ENCODE measurements around the gene IL20RA. TPM values are rescaled to one million over a fixed set of nuclear protein-coding genes. Genes with fewer than 3 reads are reported as not detected.
A peak's percentile ranks its signal among the peaks of the same experiment; 100 is the strongest.

The IL20RA gene
- total and polyA plus RNA-seq, 2 of the 13 experiments (the other 11 are each of a cell fraction or from before 2014, with no cell fraction given) = not detected

DNA sequence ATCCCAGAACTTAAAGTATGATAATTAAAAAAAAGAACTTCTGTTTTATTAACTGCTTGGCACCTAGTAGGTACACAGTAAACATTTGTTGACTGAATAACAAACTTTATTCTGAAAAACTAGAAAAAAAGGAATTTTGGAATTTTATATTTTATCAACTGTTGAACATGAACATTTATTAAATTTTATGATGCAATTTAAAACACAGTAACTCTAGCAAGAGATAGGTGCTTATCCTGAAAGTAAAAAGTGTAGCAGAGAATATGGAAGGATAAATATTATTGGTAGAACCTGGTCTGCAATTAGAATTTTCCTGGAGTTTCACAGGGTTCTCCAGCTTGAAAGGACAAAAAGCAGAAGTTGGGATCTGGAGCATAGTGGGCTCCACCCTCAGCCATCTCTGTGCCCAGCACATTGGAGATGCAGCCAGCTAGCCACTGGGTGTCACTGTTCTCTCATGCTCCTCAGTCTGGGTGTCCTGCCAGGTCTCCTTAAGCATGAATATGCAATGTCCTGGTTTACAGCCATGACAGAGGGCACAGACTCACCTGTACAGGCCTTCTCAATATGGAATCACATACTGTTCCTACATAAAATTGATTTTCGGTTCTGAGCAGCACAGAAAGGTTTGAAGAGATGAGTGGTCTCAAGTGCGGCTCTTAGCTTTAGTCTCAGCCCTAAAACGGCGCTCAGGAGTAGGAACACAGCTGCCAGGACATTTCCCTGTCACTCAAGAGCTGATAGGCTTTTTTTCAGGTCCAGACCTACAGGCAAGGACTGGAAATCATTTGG, 31.7 kb upstream of the IL20RA start (continued):
- TF ChIP-seq, protein P1, sequence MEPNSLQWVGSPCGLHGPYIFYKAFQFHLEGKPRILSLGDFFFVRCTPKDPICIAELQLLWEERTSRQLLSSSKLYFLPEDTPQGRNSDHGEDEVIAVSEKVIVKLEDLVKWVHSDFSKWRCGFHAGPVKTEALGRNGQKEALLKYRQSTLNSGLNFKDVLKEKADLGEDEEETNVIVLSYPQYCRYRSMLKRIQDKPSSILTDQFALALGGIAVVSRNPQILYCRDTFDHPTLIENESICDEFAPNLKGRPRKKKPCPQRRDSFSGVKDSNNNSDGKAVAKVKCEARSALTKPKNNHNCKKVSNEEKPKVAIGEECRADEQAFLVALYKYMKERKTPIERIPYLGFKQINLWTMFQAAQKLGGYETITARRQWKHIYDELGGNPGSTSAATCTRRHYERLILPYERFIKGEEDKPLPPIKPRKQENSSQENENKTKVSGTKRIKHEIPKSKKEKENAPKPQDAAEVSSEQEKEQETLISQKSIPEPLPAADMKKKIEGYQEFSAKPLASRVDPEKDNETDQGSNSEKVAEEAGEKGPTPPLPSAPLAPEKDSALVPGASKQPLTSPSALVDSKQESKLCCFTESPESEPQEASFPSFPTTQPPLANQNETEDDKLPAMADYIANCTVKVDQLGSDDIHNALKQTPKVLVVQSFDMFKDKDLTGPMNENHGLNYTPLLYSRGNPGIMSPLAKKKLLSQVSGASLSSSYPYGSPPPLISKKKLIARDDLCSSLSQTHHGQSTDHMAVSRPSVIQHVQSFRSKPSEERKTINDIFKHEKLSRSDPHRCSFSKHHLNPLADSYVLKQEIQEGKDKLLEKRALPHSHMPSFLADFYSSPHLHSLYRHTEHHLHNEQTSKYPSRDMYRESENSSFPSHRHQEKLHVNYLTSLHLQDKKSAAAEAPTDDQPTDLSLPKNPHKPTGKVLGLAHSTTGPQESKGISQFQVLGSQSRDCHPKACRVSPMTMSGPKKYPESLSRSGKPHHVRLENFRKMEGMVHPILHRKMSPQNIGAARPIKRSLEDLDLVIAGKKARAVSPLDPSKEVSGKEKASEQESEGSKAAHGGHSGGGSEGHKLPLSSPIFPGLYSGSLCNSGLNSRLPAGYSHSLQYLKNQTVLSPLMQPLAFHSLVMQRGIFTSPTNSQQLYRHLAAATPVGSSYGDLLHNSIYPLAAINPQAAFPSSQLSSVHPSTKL (CRISPR knock-in tag; IDR thresholded peaks at IDR 0.05) = 0 out of 2 replicates have a peak, but pooled peaks have one; percentile 21
- TF ChIP-seq CHCHD3 (CRISPR knock-in tag; IDR thresholded peaks at IDR 0.05) (no peak), RFX3 (CRISPR knock-in tag; IDR thresholded peaks at IDR 0.05) (no peak), STAG1 (CRISPR knock-in tag; IDR thresholded peaks at IDR 0.05) (peak; percentile 94), SMC3 (IDR thresholded peaks at IDR 0.05; ENCODE audit: low read length) (peak; percentile 90), FOXO1 (CRISPR knock-in tag; IDR thresholded peaks at IDR 0.05) (0 out of 2 replicates have a peak, but pooled peaks have one; percentile 25), ASH2L (IDR thresholded peaks at IDR 0.05; ENCODE audit: insufficient read length, low read depth, low read length) (no peak), ZNF263 (CRISPR knock-in tag; IDR thresholded peaks at IDR 0.05) (no peak), TP53 (CRISPR knock-in tag; conservative IDR thresholded peaks at IDR 0.05) (no peak), ZNF768 (CRISPR knock-in tag; IDR thresholded peaks at IDR 0.05) (no peak), NBN (conservative IDR thresholded peaks at IDR 0.05) (no peak), TSC22D2 (CRISPR knock-in tag; IDR thresholded peaks at IDR 0.05; ENCODE audit: borderline replicate concordance) (0 out of 2 replicates have a peak, but pooled peaks have one; percentile 47), ZSCAN12 (CRISPR knock-in tag; IDR thresholded peaks at IDR 0.05) (no peak), ZNF567 (CRISPR knock-in tag; IDR thresholded peaks at IDR 0.05; ENCODE audit: borderline replicate concordance) (no peak), ZNF720 (CRISPR knock-in tag; IDR thresholded peaks at IDR 0.05) (no peak), SRF (IDR thresholded peaks at IDR 0.05; ENCODE audit: low read depth, low read length) (no peak)
- TF ChIP-seq, protein P2, sequence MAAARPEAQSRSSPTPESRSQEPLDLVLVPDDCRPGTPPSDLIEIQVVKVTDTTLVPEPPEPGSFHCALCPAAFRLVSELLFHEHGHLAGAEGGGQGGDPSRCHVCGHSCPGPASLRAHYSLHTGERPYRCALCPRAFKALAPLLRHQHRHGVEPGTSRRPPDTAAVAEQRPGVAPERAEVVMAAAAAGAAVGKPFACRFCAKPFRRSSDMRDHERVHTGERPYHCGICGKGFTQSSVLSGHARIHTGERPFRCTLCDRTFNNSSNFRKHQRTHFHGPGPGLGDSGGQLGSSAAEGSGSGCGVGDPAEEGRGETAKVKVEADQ (CRISPR knock-in tag; IDR thresholded peaks at IDR 0.05; ENCODE audit: borderline replicate concordance) = no peak
- TF ChIP-seq, protein P3, sequence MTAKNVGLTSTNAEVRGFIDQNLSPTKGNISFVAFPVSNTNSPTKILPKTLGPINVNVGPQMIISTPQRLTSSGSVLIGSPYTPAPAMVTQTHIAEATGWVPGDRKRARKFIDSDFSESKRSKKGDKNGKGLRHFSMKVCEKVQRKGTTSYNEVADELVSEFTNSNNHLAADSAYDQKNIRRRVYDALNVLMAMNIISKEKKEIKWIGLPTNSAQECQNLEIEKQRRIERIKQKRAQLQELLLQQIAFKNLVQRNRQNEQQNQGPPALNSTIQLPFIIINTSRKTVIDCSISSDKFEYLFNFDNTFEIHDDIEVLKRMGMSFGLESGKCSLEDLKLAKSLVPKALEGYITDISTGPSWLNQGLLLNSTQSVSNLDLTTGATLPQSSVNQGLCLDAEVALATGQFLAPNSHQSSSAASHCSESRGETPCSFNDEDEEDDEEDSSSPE (CRISPR knock-in tag; IDR thresholded peaks at IDR 0.05) = no peak
- TF ChIP-seq, protein P4, sequence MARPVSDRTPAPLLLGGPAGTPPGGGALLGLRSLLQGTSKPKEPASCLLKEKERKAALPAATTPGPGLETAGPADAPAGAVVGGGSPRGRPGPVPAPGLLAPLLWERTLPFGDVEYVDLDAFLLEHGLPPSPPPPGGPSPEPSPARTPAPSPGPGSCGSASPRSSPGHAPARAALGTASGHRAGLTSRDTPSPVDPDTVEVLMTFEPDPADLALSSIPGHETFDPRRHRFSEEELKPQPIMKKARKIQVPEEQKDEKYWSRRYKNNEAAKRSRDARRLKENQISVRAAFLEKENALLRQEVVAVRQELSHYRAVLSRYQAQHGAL (CRISPR knock-in tag; IDR thresholded peaks at IDR 0.05; ENCODE audit: not compliant biosample characterization) = no peak
- TF ChIP-seq, protein P5, sequence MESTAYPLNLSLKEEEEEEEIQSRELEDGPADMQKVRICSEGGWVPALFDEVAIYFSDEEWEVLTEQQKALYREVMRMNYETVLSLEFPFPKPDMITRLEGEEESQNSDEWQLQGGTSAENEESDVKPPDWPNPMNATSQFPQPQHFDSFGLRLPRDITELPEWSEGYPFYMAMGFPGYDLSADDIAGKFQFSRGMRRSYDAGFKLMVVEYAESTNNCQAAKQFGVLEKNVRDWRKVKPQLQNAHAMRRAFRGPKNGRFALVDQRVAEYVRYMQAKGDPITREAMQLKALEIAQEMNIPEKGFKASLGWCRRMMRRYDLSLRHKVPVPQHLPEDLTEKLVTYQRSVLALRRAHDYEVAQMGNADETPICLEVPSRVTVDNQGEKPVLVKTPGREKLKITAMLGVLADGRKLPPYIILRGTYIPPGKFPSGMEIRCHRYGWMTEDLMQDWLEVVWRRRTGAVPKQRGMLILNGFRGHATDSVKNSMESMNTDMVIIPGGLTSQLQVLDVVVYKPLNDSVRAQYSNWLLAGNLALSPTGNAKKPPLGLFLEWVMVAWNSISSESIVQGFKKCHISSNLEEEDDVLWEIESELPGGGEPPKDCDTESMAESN (CRISPR knock-in tag; conservative IDR thresholded peaks at IDR 0.05) = no peak
- TF ChIP-seq, protein P6, sequence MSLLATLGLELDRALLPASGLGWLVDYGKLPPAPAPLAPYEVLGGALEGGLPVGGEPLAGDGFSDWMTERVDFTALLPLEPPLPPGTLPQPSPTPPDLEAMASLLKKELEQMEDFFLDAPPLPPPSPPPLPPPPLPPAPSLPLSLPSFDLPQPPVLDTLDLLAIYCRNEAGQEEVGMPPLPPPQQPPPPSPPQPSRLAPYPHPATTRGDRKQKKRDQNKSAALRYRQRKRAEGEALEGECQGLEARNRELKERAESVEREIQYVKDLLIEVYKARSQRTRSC (CRISPR knock-in tag; IDR thresholded peaks at IDR 0.05; ENCODE audit: low read depth) = no peak
